A673 (cell line): ENCODE data around the gene MMP3.
"Not testable (repeated sequence)": the region's sequence is repeated elsewhere in the genome, so short reads cannot be mapped to it uniquely, and the experiment has no call there.

ENCODE experiments used
- CTCF ChIP-seq: fragments of 300-800, 200-600 bp; sonication (generic); conservative IDR thresholded peaks from 2 replicates; pipeline ENCODE4 v1.5.1; 2017; ENCODE audit warnings: low read depth, mild to moderate bottlenecking, antibody characterized with exemption, low read length, moderate library complexity, mixed read lengths
- EZH2 ChIP-seq: fragments of 200-600 bp; sonication (generic); IDR thresholded peaks from 2 replicates; pipeline ENCODE4 v1.6.1; 2017; ENCODE audit warnings: borderline replicate concordance, low read depth, mild to moderate bottlenecking, mixed read lengths, antibody characterized with exemption, low read length; ENCODE audit not compliant: poor library complexity, severe bottlenecking

DNA sequence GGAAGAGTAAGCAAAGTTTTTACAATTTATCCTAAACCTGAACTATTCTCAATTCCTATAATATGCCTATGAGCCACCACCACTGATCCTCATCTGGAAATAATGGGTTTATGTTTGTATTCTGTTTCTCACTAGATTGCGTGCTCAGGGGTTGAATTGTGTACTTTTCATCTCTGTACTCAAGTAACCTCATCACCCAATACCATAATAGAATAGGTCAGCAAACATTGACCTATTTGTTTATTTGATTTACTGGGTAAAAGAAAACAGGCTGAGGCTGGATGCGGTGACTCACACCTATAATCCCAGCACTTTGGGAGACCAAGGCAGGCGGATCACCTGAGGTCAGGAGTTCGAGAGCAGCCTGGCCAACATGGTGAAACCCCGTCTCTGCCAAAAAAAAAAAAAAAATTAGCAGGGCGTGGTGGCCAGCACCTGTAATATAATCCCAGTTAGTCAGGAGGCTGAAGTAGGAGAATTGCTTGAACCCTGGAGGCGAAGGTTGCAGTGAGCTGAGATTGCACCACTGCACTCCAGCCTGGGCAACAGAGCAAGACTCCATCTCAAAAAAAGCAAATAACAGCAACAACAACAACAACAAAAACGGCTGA, 26.1 kb upstream of the MMP3 start:
- TF ChIP-seq CTCF, EZH2: not testable (repeated sequence)
